ENCODE measurements around the gene TMEM30A.

TMEM30A gene

GRCh38 chr6:75308250-75308988 lies 23.8 kb upstream of the TMEM30A start:
- no peak for DNase-seq (ENCODE audit: low spot score)
- no peaks in the 10 kb centered on the region for H3K4me1 ChIP-seq (ENCODE audit: insufficient read depth, poor library complexity, severe bottlenecking)
- no peak overlapping the region for H3K27ac ChIP-seq (ENCODE audit: poor library complexity, severe bottlenecking)
- H3K9me3 ChIP-seq (ENCODE audit: severe bottlenecking): no peaks in the 10 kb centered on the region
- no peaks in the 10 kb centered on the region for H3K27me3 ChIP-seq (ENCODE audit: insufficient read depth, poor library complexity, severe bottlenecking)
- H3K4me3 ChIP-seq (ENCODE audit: severe bottlenecking): no peak overlapping the region
- H3K36me3 ChIP-seq (ENCODE audit: low read depth): no peaks in the 10 kb centered on the region
- TF ChIP-seq CTCF (IDR thresholded peaks at IDR 0.05; ENCODE audit: poor library complexity, severe bottlenecking): no peak
- ATAC-seq (ENCODE audit: low read depth): no peak

- Histone ChIP-seq H3K27me3 (ENCODE audit: insufficient read depth, poor library complexity, severe bottlenecking) (no peaks in the 10 kb centered on the region), H3K4me3 (ENCODE audit: severe bottlenecking) (no peak overlapping the region), H3K4me1 (ENCODE audit: insufficient read depth, poor library complexity, severe bottlenecking) (no peaks in the 10 kb centered on the region), H3K27ac (ENCODE audit: poor library complexity, severe bottlenecking) (no peak overlapping the region), H3K9me3 (ENCODE audit: severe bottlenecking) (no peaks in the 10 kb centered on the region), H3K36me3 (ENCODE audit: low read depth) (no peaks in the 10 kb centered on the region)
- TF ChIP-seq CTCF (IDR thresholded peaks at IDR 0.05; ENCODE audit: poor library complexity, severe bottlenecking): no peak
- ATAC-seq (ENCODE audit: low read depth) (no peak), DNase-seq (ENCODE audit: low spot score) (no peak)
Observed at GRCh38 chr6:75307364-75308004, 22.9 kb upstream of the TMEM30A start.

GRCh38 chr6:75306064-75306463 lies 21.5 kb upstream of the TMEM30A start:
- no peak for TF ChIP-seq CTCF (IDR thresholded peaks at IDR 0.05; ENCODE audit: poor library complexity, severe bottlenecking)
- Histone ChIP-seq H3K9me3 (ENCODE audit: severe bottlenecking) (no peaks in the 10 kb centered on the region), H3K27ac (ENCODE audit: poor library complexity, severe bottlenecking) (no peak overlapping the region), H3K4me3 (ENCODE audit: severe bottlenecking) (no peak overlapping the region), H3K4me1 (ENCODE audit: insufficient read depth, poor library complexity, severe bottlenecking) (no peaks in the 10 kb centered on the region), H3K36me3 (ENCODE audit: low read depth) (no peaks in the 10 kb centered on the region), H3K27me3 (ENCODE audit: insufficient read depth, poor library complexity, severe bottlenecking) (no peaks in the 10 kb centered on the region)
- DNase-seq (ENCODE audit: low spot score) (no peak), ATAC-seq (ENCODE audit: low read depth) (no peak)

- Histone ChIP-seq H3K4me3 (ENCODE audit: severe bottlenecking) (no peak overlapping the region), H3K27me3 (ENCODE audit: insufficient read depth, poor library complexity, severe bottlenecking) (no peaks in the 10 kb centered on the region), H3K36me3 (ENCODE audit: low read depth) (no peaks in the 10 kb centered on the region), H3K4me1 (ENCODE audit: insufficient read depth, poor library complexity, severe bottlenecking) (no peaks in the 10 kb centered on the region), H3K27ac (ENCODE audit: poor library complexity, severe bottlenecking) (no peak overlapping the region), H3K9me3 (ENCODE audit: severe bottlenecking) (no peaks in the 10 kb centered on the region)
- TF ChIP-seq CTCF (IDR thresholded peaks at IDR 0.05; ENCODE audit: poor library complexity, severe bottlenecking): no peak
- ATAC-seq (ENCODE audit: low read depth): no peak
- no peak for DNase-seq (ENCODE audit: low spot score)
Observed at GRCh38 chr6:75305573-75305972, 21.0 kb upstream of the TMEM30A start.

- no peaks in the 10 kb centered on the region for H3K27me3 ChIP-seq (ENCODE audit: insufficient read depth, poor library complexity, severe bottlenecking)
- no peaks in the 10 kb centered on the region for H3K9me3 ChIP-seq (ENCODE audit: severe bottlenecking)
- no peaks in the 10 kb centered on the region for H3K36me3 ChIP-seq (ENCODE audit: low read depth)
- no peak overlapping the region for H3K4me3 ChIP-seq (ENCODE audit: severe bottlenecking)
- H3K27ac ChIP-seq (ENCODE audit: poor library complexity, severe bottlenecking): no peak overlapping the region
- DNase-seq (ENCODE audit: low spot score): no peak
- ATAC-seq (ENCODE audit: low read depth): no peak
- TF ChIP-seq CTCF (IDR thresholded peaks at IDR 0.05; ENCODE audit: poor library complexity, severe bottlenecking): no peak
- H3K4me1 ChIP-seq (ENCODE audit: insufficient read depth, poor library complexity, severe bottlenecking): no peaks in the 10 kb centered on the region
Observed at GRCh38 chr6:75302280-75302679, 17.7 kb upstream of the TMEM30A start.

All from RWPE2 (cell line).